22Rv1 (cell line): Measurements from ENCODE around the gene SLAMF1.
"Not testable (repeated sequence)": the region's sequence is repeated elsewhere in the genome, so short reads cannot be mapped to it uniquely, and the experiment has no call there.

Experiments
- H3K27ac ChIP-seq: fragments of 450-650 bp; 2 replicates; pipeline ENCODE4 v1.5.1; 2017
- CTCF ChIP-seq: fragments of 450-650 bp; IDR thresholded peaks from 2 replicates; pipeline ENCODE4 v1.5.1; 2017; ENCODE audit warnings: mild to moderate bottlenecking
- ZFX ChIP-seq: fragments of 450-650 bp; IDR thresholded peaks from 2 replicates; pipeline ENCODE4 v1.6.1; 2017; ENCODE audit warnings: antibody characterized with exemption, borderline replicate concordance

SLAMF1 gene

GRCh38 chr1:160631983-160632625 lies 14.7 kb downstream of the SLAMF1 start:
- no peak overlapping the region for H3K27ac ChIP-seq
- TF ChIP-seq CTCF (no peak), ZFX (no peak)

GRCh38 chr1:160630523-160631451 lies 16.1 kb downstream of the SLAMF1 start:
- TF ChIP-seq CTCF = no peak
- TF ChIP-seq ZFX = no peak
- no peak overlapping the region for H3K27ac ChIP-seq

GRCh38 chr1:160629286-160630210 lies 17.3 kb downstream of the SLAMF1 start:
- no peak for TF ChIP-seq ZFX
- no peak for TF ChIP-seq CTCF
- no peak overlapping the region for H3K27ac ChIP-seq

- no peak overlapping the region for H3K27ac ChIP-seq
- no peak for TF ChIP-seq ZFX
- no peak for TF ChIP-seq CTCF
Observed at GRCh38 chr1:160628799-160629263, 18.0 kb downstream of the SLAMF1 start.

GRCh38 chr1:160627677-160628289 lies 19.1 kb downstream of the SLAMF1 start:
- H3K27ac ChIP-seq = not testable (repeated sequence)

GRCh38 chr1:160626509-160627342 lies 20.1 kb downstream of the SLAMF1 start:
- H3K27ac ChIP-seq = no peak overlapping the region
- TF ChIP-seq CTCF (no peak), ZFX (no peak)
